NCI-H2029 treated with DMSO at 0.1 percent for 48 hours (cell line): ENCODE results near the gene IFNL3.
"Not testable (repeated sequence)": the region's sequence is repeated elsewhere in the genome, so short reads cannot be mapped to it uniquely, and the experiment has no call there.

Experiments used
- DNase-seq: peaks from one replicate; lab custom pipeline; 2025; lab: John Stamatoyannopoulos, UW

IFNL3 gene

DNA sequence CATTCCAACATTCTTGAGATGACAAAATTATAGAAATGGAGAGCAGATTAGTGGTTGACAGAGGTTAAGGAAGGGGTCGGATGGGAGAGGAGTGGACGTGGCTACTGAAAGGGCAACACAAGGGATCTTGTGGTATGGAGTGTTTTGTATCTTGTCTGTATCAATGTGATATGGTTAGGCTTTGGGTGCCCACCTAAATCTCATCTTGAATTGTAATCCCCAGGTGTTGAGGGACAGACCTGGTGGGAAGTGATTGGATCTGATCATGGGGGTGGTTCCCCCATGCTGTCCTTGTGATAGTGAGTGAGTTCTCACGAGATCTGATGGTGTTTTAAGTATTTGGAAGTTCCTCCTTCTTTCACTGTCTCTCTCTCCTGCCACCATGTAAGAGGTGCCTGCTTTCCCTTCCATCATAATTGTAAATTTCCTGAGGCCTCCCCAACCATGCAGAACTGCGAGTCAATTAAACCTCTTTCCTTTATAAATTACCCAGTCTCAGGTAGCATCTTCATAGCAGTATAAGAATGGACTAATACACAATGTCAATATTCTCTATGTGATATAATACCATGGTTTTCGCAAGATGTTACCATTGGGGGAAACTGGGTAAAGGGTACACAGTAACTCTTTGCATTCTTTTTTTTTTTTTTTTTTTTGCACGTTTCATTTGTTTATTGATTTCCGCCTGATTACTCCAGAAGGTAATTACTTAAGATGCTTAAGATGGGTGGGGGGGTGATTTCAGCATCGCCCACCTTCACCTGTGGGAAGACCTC lies 8.8 kb upstream of the IFNL3 start:
- no peak for DNase-seq

DNA sequence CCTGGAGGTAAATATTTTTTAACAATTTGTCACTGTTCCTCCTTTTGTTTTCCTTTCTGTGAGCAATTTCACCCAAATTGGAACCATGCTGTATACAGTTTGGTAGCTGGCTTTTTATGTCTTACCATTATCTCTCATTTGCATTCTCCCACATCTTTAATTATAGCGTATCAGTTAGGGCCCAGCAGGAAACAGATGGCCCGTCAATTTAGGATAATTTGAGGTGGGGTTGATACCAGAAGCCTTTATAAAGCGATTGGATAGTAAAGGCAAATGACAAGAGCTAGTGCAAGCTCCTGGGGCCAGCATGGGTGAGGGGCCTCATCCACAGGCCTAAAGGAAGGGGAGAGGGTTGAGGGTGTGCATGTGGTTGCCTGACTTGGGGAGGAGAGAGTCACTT lies 7.7 kb upstream of the IFNL3 start:
- no peak for DNase-seq

DNA sequence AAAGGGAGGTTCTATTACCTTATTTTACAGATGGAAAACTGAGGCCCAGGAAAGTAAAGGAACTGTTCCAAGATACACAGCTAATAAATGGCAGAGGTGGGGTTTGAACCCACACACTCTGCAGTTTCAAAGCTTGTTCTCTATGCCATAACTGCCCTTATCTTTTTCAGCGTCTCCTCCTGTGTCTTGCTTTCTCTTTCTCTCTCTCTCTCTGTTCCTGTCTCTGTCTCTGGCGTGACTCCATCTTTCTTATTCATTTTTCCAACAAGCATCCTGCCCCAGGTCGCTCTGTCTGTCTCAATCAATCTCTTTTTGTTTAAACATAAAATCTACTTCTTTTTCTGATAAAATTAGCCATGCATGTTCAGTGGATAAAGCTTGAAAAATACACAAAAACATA lies 7.0 kb upstream of the IFNL3 start:
- DNase-seq: no peak

DNA sequence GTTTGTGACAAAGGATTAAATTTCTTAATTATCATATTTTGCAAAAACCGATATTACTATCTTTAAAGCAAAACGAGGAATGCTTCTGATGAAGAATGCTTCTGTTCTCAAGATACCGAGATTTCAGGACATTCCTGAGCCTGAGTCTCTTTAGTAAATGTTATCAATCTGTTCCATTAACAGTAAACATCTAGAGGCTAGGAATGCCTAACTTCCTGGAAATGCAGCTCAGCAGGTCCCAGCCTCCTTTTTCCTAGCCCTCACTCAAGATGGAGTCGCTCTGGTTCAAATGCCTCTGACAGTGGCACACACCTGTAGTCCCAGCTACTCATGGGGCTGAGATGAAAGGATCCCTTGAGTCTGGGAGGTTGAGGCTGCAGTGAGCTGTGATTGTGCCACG lies 6.3 kb upstream of the IFNL3 start:
- DNase-seq: no peak

DNA sequence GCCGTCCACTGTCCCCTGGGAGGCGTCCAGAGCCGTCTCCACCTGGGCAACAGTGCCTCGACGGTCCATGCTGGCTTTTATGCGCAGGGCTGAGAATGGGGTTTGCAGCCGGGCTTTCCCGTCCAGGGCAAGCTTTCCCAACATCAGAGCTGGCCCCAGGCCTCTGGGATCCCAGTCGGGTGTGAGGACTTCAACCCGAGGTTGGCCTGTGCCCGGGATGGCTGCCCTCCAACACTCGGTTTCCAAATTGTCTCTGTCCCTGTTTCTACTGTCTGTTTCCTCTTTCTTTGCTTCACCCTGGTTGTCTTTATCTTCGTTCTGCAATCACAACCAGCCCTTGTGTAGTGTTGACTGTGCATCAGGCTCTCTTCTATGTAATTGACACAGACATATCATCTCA lies 4.0 kb upstream of the IFNL3 start, which contains the start of gene IFNL4:
Gene IFNL4, minus strand, starts transcription at position 51 of the 400 bp plus-strand sequence.
- no peak for DNase-seq

DNA sequence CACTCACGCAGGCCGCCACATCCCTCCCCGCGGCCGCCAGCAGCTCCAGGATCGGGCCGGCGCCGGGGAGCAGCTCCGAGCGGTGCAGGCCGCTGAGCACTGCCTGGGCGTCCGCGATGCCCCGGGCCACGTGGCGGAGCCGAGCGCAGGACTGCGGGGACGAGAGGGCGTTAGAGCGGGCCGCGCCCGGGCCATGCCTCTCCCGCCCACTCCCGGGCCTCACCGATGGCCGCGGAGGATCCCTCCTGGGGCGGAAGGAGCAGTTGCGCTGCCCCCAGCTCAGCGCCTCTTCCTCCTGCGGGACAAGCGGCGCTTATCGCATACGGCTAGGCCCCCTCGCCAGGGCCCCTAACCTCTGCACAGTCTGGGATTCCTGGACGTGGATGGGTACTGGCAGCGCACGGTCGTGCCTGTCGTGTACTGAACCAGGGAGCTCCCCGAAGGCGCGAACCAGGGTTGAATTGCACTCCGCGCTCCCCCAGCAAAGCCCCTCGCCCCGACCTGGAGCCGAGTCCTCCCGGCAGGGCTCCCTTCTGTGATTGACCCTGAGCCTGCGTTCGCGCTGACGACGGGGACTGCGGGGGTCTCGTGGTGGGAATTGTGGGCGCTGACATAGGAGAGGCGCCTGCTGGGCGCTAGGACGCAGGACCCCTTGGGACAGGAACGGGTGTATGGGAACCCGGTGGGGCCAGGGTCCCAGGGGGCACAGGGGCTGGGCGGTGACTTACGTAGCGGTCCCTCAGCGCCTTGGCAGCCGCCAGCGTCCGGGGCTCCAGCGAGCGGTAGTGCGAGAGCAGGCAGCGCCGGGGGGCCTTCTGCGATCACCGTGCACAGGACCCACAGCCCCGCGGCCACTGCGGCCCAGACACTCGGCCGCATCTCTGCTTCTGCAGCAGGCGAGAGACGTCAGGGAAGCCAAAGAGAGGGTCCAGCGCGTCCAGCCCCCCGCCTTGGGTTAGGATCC lies 3.2 kb upstream of the IFNL3 start:
- DNase-seq: no peak

DNA sequence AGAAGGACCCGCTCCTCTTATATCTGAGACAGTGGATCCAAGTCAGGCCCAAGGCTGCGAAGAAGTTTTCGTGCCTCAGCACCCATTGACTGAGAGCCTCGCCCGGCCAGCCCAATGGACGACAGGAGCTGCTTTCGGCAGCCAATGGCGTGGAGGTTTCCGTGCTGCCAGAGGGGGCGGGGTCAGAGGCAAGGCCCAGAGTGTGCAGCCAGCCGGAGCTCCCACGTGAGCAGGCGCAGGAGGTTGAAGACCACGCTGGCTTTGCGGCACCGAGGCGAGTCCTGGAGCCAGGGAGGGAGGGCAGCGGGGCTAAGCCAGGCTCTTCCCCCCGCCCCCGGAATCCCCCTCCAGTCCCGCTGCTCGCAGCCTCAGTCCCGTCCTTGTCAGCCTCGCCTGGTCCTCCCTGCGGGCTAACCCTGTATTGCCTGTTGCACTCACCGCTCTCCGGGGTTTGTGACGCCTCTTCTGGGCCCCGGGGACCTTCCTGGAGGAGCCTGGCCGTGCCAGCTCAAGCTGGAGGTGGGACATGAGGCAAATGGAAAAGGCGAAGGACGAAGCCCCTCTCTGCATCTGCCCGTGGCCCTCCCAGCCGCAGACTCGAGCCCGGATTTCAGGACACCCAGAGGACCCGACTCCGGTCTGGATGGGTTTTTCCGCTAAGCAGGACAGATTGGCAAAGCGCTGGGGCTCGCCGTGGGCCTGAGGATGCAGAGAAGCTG lies 2.3 kb upstream of the IFNL3 start:
- no peak for DNase-seq

DNA sequence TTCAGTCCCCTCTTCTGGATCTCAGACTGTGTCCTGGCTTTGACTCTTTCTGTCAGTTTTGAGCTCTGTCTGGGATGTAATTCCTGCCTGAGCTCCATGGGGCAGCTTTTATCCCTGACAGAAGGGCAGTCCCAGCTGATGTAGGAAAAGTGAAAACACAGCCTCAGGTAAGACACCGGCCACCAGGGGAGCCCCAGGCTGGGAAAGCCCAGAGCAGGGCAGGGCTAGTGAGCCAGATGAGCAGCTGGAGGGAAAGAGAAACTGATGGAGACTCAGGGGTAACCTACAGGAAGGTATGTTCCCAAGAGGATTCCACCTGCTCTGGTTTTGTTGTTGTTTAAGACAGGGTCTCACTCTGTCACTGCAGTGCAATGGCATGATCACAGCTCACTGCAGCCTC lies 360 bp upstream of the IFNL3 start:
- DNase-seq: not testable (repeated sequence)

DNA sequence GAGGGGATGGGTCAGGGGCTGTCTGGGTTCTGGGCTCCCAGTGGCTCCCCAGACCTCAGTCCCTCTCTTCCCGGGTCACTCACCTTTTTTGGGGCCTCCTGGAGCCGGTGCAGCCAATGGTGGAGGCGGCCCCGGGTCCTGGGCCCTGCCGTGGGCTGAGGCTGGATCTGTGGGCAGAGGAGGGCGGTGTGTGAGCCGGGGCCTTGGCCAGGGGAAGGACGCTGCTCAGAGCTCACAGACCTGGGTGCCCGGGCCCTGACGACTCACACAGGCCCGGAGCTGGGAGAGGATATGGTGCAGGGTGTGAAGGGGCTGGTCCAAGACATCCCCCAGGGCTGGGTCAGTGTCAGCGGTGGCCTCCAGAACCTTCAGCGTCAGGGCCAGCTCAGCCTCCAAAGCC lies 1.1 kb downstream of the IFNL3 start:
- DNase-seq: not testable (repeated sequence)

DNA sequence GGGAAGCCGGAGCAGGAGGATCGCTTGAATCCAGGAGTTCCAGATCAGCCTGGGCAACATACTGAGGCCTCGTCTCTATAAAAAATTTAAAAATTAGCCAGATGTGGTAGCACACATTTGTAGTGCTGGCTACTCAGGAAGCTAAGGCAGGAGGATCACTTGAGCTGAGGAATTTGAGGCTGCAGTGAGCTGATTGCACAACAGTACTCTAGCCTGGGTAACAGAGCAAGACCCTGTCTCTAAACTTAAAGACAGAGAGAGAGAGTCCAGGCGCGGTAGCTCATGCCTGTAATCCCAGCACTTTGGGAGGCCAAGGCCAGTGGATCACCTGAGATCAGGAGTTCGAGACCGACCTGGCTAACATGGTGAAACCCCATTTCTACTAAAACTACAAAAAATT lies 4.4 kb downstream of the IFNL3 start:
- DNase-seq: no peak

DNA sequence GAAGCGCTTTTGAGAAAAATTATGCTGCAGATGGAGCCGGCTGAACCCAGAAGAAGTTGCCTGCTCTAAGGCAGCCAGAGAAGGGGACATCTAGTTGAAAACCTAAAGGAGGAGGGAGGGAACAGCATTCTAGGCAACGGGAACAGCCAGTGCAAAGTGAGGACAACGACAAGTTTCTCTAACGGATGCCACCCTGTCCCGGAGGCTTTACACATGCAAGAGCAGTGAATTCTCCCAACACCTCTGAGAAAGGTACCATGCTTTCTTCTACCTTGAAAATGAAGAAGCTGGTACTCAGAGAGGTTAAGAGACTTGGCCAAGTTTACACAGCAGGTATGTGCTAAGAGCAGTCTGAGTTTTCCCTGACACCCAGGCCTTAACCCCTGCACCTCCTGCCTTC lies 5.9 kb downstream of the IFNL3 start:
- DNase-seq: no peak

DNA sequence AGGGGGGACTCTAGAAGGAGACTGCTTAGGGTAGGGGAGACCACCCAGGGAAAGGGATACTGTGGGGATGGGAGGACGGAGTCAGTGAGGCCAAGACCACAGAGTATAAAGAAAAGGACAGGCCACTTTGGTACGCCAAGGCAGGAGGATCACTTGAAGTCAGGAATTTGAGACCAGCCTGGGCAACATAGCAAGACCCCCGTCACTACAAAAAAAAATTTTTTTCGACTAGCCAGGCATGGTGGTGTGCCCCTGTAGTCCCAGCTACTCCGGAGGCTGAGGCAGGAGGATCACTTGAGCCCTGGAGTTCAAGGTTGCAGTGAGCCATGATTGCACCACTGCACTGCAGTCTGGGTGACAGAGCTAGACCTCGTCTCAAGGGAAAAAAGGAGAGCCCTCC lies 6.6 kb downstream of the IFNL3 start:
- no peak for DNase-seq

DNA sequence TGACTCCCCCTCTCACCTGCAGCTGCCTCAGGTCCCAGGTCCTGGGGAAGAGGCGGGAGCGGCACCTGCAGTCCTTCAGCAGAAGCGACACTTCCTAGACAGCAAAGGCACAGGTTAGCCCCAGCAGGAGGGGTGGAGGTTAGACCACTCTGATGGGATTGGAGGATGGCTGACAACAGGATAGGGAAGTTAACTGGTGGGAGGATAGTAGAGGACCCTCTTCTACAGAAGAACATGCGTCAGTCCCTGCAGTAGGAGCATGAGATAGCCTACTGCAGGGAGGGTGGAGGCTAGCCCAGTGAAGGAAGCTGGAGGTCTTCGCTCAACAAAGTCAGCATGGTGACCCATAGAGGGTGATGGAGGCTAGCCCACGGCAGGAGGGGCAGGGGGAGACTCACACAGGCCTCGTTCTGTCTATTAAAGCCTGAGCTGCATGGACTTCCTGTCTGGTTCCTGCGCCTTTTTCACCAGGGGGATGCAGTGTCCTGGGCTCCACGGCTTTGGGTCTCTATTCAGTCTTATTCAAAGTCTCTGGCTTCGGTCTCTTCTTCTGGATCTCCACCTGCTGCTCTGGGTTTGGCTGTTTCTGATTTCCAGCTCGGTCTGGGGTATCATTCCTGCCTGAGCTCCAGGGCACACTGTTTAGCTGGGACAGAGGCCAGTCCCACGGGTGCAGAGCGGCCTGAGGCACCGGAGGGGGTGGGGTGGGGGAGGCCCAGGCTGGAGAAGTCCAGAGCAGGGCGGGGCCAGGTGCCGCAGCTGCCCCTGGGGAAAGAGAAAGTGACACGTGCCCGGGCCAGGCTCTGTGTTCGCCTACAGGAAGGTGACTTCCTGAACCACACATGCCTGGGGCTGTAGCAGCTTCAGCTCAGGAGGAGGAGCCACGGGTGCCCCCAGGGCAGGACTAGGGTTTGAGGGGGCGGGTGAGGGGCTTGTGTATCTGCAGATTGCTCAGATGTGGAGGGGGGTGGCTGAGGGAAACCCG lies 7.3 kb downstream of the IFNL3 start:
- DNase-seq: no peak

DNA sequence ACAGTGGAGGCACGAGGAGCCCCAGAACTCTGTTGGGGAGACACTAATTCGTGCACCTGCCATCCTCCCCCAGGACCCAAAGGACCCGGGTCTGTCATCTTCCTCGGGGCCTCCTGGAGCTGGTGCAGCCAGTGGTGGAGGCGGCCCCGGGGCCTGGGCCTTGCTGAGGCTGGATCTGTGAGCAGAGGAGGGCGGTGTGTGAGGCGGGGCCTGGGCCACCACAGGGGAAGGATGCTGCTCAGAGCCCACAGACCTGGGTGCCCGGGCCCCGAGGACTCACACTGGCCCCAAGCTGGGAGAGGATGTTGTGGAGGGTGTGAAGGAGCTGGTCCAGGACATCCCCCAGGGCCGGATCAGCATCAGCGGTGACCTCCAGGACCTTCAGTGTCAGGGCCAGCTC lies 8.3 kb downstream of the IFNL3 start:
- DNase-seq: no peak

DNA sequence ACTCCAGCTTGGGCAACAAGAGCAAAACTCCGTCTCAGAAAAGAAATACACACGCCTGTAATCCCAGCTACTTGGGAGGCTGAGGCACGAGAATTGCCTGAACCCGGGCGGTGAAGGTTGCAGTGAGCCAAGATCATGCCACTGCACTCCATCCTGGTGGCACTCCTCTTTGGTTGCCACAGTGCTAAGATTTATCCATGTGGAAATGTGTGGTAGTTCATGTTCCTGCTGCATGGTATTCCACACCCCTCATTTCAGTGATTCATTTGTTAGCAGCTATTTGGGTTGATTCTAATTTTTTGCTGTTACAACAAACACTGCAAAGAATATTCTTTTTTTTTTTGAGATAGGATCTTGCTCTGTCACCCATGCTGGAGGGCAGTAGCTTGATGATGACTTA lies 12.1 kb downstream of the IFNL3 start:
- DNase-seq: no peak

DNA sequence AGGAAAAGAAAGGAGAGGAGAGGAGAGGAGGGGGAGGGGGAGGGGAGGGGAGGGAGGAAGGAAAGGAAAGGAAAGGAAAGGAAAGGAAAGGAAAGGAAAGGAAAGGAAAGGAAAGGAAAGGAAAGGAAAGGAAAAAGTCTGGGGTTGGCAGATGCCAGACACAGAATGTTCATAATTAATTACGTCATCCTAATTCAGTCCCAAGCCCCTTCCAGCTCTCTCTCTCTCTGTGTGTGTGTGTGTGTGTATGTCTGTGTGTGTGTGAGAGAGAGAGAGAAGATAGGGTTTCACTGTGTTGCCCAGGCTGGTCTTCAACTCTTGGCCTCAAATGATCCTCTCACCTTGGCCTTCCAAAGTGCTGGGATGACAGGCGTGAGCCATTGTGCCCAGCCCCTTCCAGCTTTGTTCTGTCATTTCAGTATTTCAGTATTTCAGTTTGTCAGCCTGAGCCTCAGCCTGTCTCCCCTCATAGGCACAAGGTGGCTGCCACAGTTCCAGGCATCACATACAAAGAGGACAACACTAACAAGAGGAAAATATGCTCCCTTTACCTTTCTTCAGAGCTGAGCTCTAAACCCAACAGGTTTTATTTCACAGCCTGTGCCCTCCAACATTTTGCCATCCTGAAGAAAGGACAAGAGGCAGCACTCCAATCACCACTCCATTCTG lies 14.6 kb downstream of the IFNL3 start:
- DNase-seq: no peak

DNA sequence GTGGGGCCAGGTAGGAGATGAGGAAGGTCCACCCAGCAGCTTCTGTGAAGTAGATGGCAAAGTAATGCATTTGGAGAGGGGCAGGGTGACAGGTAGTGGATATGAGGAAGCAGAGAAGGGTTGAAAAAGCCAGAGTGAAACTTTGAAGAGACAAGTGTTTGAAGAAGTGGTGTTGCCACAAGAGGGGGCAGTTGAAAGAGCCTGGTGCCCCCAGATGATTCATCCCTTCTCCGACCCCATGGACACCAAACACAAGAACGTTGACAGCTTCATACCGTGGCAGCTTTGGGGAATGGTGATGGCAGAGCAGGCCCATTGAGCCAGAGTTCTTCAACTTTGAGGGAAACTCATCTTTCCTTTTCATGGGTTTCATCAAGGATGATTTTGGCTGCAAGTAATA lies 19.9 kb downstream of the IFNL3 start:
- no peak for DNase-seq

DNA sequence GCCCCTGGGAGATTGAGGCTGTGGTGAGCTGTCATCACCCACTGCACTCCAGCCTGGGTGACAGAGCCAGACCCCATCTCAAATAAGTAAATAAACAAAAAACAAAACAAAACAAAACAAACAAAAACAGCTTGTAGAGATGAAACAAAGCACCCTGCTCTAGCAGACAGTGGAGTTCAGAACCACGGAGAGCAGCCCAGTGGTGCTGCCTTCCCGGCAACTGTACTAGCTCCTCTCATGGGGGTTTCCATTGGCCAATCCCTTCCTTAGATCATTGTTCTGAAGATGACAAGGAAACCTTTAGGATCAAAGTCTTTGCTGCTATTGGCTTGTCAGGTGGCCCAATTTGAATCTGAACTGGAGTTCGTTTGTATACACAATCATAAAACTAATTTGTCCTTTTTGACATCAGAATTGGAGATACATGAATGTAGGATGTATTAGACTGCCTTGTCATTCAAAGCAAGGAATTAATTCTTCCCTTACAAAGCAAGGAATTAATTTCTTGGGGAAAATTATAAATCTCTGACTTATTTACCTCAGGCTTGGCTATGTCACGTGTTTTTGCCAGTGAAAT lies 21.0 kb downstream of the IFNL3 start:
- no peak for DNase-seq

DNA sequence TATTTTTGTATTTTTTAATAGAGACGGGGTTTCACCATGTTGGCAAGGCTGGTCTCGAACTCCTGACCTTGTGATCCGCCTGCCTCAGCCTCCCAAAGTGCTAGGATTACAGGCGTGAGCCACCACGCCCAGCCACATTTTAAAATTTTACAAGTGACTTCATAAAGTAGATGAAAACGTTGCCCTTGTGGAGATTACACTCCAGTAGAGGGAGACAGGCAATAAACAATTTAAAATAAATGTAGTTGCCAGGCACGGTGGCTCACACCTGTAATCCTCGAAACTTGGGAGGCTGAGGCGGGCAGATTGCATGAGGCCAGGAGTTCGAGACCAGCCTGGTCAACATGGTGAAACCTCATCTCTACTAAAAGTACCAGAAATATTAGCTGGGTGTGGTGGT lies 25.7 kb downstream of the IFNL3 start:
- not testable (repeated sequence) for DNase-seq
